Activated CD4-positive, alpha-beta memory T cell treated with anti-CD3 and anti-CD28 coated beads, Interleukin-2, amount 10 ng/mL, durations not matched to agents 7 days and 5 days (primary cell): ENCODE measurements around the gene ACOXL. TPM values are rescaled to one million over a fixed set of nuclear protein-coding genes. Genes with fewer than 3 reads are reported as not detected.

ENCODE experiments used
- CTCF ChIA-PET: fragments of 350-600 bp; sonication (Branson Sonifier 250); formaldehyde crosslinking; loops from one replicate; lab custom pipeline; 2021; ENCODE audit warnings: antibody characterized with exemption, inconsistent platforms; lab: Charles Lee
- POLR2A ChIA-PET: fragments of 350-600 bp; sonication (Branson Sonifier 250); formaldehyde crosslinking; loops from one replicate; lab custom pipeline; 2021; ENCODE audit warnings: antibody characterized with exemption; lab: Charles Lee
- DNase-seq: peaks from one replicate; pipeline ENCODE4 v3.0.0-alpha.2; 2020
- H3K27ac Mint-ChIP-seq: one replicate; pipeline ENCODE4 v1.8.0; 2021; ENCODE audit warnings: mild to moderate bottlenecking, mixed read lengths
- H3K27me3 Mint-ChIP-seq: one replicate; pipeline ENCODE4 v1.8.0; 2021; ENCODE audit warnings: mixed read lengths
- H3K36me3 Mint-ChIP-seq: one replicate; pipeline ENCODE4 v1.8.0; 2021; ENCODE audit warnings: low read depth, mixed read lengths
- H3K4me1 Mint-ChIP-seq: one replicate; pipeline ENCODE4 v1.8.0; 2021; ENCODE audit warnings: mixed read lengths
- H3K4me3 Mint-ChIP-seq: one replicate; pipeline ENCODE4 v1.8.0; 2021; ENCODE audit warnings: mild to moderate bottlenecking, mixed read lengths
- H3K9me3 Mint-ChIP-seq: one replicate; pipeline ENCODE4 v1.8.0; 2021; ENCODE audit warnings: mixed read lengths
- total RNA-seq, 2 experiments: library from RNA; stranded (reverse); gene quantifications; one replicate each; pipeline ENCODE4 v1.2.3, GENCODE V29; 2021

ACOXL gene
- total RNA-seq, 2 experiments from 2014 or later = 0.18 to 0.30 TPM

DNA sequence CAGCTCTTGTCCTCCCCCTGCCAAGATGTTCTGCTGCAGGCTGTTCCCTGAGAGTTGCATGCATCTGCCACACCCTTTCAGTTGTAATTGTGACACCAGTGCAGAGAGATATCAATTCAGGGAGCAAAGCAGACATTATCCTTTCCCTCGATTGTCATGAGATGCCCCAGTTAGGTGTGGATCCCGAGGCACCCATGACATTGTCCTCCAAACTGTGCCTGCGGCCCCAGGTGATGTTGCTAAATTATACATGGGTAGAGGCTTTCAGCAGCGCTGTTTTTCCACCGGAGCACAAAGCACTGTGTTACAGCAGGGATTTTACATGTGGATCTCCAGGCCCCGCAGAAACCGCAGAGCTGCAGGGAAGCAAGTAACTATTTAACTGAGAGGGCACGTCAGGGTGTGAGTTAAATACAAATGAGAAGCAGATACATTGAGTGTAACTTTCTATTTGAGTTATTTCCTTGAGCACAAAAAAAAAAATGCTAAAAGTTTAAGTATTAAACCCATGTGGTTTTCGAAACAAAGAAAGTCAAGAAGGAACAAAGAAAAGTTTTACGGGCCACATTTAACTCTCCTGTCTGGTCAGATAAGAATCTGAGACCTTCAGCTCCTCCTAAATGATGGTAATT is 298.0 kb downstream of the ACOXL start:
- peaks cover 14% of the 10 kb centered on the region for H3K4me1 Mint-ChIP-seq
- no peaks in the 10 kb centered on the region for H3K36me3 Mint-ChIP-seq
- no peak for DNase-seq
- H3K9me3 Mint-ChIP-seq = no peaks in the 10 kb centered on the region
- H3K27ac Mint-ChIP-seq = no peak overlapping the region
- H3K4me3 Mint-ChIP-seq = no peak overlapping the region
- POLR2A ChIA-PET = no interaction called here
- H3K27me3 Mint-ChIP-seq = peaks cover 58% of the 10 kb centered on the region
- CTCF ChIA-PET = no interaction called here

DNA sequence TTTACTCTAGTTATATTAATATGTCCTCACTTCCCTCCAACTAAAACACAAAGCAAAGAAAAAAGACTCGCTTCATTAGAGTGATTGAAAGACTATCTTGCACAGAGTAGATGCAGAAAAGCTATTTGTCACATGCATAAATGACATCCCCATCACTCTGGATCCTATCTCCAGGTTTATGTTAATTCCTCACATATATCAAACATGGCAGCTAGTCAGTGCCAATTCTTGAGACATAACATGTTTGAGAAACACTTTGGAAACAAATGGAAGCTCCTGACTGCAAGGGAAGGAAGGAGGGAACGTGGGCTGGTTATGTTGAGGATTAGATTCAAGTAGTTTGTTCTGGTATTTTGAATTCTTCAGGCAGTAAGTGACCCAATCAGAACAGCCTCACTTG is 298.6 kb downstream of the ACOXL start:
- no peak overlapping the region for H3K27ac Mint-ChIP-seq
- DNase-seq = no peak
- H3K4me1 Mint-ChIP-seq = peaks cover 11% of the 10 kb centered on the region
- no peaks in the 10 kb centered on the region for H3K9me3 Mint-ChIP-seq
- H3K36me3 Mint-ChIP-seq = no peaks in the 10 kb centered on the region
- peaks cover 57% of the 10 kb centered on the region for H3K27me3 Mint-ChIP-seq
- ChIA-PET POLR2A (no interaction called here), CTCF (no interaction called here)
- H3K4me3 Mint-ChIP-seq = no peak overlapping the region

DNA sequence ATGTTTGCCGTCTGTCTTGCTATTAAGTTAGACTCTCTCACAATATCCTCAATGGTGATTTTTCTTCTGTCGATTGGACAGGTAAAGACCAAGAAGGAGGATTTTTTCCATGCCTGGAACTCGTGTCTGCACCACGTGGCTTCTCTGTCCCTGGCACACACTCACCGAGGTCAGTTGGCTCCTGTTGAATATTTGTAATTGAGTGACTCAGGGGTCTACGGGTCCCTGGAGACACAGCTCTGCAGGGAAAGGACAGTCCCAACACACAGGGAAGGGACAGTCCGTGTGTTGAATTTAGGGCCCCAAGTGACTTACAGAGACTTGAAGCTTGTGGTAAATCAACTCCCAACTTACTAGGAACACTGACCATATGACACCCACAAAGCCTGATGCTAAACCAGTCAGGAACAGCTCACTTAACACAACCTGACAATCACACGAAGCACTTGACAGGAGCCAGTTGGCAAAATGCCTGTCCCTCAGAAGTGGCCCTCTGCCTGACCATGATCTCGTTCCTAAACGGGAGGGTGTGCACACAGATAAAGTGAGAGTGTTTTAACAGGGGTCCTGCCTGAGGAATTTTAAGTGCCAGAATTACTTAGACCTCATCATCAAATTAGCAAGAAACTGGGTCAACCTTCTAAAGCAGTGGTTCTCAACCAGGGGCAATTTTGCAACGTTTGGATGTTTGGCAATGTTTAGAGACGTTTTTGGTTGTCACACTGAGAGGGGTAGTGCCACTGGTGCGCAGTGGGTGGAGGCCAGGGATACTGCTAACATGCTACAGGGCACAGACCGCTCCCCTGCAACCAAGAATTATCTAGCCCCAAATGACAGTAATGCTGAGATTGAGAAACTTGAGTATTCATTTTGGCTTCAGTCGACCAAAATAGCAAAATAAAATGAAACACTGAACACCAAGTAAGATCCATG is 299.4 kb downstream of the ACOXL start:
- DNase-seq = no peak
- no peaks in the 10 kb centered on the region for H3K9me3 Mint-ChIP-seq
- H3K36me3 Mint-ChIP-seq = no peaks in the 10 kb centered on the region
- CTCF ChIA-PET = no interaction called here
- POLR2A ChIA-PET = no interaction called here
- H3K27me3 Mint-ChIP-seq = peaks cover 61% of the 10 kb centered on the region
- H3K27ac Mint-ChIP-seq = no peak overlapping the region
- H3K4me1 Mint-ChIP-seq = peaks cover 11% of the 10 kb centered on the region
- no peak overlapping the region for H3K4me3 Mint-ChIP-seq

DNA sequence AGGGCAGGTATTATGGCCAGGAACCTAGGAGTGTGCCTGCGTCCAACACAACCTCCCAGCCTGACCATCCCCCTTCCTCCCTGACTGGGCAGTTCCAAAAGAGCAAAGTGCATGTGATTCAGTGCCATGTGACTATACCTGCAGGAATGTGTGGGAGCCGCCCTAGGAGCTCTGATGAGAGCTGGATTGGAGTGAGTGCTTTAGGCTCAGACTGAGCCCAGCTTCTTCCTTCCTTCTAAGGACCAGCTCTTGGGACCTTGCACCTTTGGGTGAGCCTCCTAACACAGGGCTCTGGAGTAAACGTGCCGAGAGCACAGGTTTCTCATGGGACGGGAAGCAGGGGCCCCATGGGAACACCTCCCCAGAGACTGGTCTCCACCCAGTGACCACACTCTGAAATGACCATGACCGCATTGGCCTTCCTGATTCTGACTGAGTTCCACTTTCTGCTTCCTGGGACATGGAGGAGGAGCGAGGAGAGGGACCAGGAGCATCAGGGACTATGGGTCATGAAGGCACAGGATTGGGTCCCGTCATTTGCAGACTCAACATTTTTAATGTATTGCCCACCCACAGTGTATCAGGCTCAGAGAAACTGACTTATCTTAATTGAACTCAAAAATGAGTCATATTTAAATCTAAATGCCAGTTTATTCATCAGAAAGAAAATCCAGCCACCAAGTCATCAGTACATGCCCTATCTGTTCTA is 300.5 kb downstream of the ACOXL start:
- H3K27ac Mint-ChIP-seq = no peak overlapping the region
- peaks cover 11% of the 10 kb centered on the region for H3K4me1 Mint-ChIP-seq
- H3K4me3 Mint-ChIP-seq = no peak overlapping the region
- peaks cover 69% of the 10 kb centered on the region for H3K27me3 Mint-ChIP-seq
- H3K9me3 Mint-ChIP-seq = no peaks in the 10 kb centered on the region
- no peaks in the 10 kb centered on the region for H3K36me3 Mint-ChIP-seq
- DNase-seq = no peak
- POLR2A ChIA-PET = no interaction called here
- CTCF ChIA-PET = no interaction called here

DNA sequence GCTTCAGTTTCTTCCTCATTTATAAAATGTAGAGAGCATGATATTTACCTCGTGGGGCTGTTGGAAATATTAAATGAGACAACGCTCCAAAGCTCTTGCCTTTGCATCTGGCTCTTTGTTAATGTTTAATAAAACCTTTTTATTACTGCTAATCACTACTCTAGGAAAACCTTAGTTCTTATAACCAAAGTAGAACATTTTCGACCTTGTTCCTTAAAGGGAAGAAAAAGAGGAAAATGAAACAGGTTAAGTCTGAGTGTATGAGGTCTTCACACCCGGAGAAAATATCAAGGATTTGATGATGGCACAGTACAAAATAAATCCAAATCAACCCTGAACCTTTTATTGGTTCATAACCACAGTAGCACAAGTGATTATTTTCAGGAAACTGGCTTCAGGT is 301.8 kb downstream of the ACOXL start:
- peaks cover 11% of the 10 kb centered on the region for H3K4me1 Mint-ChIP-seq
- H3K36me3 Mint-ChIP-seq = no peaks in the 10 kb centered on the region
- ChIA-PET POLR2A (no interaction called here), CTCF (no interaction called here)
- no peaks in the 10 kb centered on the region for H3K9me3 Mint-ChIP-seq
- no peak overlapping the region for H3K4me3 Mint-ChIP-seq
- DNase-seq = no peak
- H3K27me3 Mint-ChIP-seq = peaks cover 72% of the 10 kb centered on the region
- H3K27ac Mint-ChIP-seq = no peak overlapping the region

DNA sequence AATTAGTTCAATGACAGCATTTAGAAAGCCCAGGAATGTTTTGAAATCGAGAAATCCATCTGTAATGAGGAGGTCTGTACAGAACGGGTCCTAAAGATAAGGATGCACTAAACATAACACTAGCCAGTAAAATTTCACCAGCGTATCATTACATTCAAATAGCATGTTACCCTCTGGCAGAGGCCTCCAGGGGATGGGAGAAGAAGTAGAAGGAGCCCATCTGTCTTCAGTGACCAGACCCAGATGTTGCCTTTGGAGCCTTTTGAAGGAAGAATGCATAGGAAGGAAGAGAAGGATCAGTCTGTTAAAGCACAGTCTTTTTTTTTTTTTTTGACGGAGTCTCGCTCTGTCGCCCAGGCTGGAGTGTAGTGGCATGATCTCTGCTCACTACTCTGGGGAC is 302.2 kb downstream of the ACOXL start:
- Mint-ChIP-seq H3K27ac (no peak overlapping the region), H3K9me3 (no peaks in the 10 kb centered on the region), H3K4me3 (no peak overlapping the region), H3K27me3 (peaks cover 74% of the 10 kb centered on the region), H3K36me3 (no peaks in the 10 kb centered on the region), H3K4me1 (peaks cover 11% of the 10 kb centered on the region)
- ChIA-PET POLR2A (no interaction called here), CTCF (no interaction called here)
- DNase-seq = no peak

DNA sequence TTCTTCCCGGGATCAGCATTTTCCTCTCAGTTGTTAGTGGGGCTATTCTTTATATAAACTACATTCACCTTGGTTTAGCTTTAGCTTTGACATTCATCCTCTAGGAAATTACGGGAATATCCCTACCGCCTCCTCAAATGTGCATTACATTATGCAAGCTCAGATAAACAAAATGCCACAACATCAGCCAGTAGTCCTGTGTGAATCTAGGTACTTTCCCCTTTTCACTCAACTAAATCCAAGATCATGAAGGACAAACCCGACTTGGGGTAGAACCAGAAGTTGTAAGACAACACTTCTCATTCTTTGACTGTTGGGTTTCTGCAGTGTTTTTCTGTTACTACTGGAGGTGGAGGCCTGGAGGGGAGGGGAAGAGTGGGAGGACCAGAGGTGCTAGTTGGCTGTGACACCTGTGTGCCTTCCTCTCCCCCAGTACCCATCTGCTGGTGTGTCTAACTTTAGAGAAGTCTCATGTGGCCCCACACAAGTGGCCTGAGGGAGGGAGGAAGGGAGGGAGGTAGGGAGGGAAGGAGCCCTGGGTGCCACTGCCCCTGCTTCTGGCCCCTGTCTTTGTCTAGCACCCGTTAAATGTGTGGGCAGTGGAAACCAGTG is 303.6 kb downstream of the ACOXL start:
- DNase-seq = no peak
- Mint-ChIP-seq H3K9me3 (no peaks in the 10 kb centered on the region), H3K4me1 (peaks cover 2% of the 10 kb centered on the region), H3K4me3 (no peak overlapping the region), H3K27me3 (peaks cover 71% of the 10 kb centered on the region), H3K27ac (no peak overlapping the region), H3K36me3 (no peaks in the 10 kb centered on the region)
- ChIA-PET POLR2A (no interaction called here), CTCF (no interaction called here)

DNA sequence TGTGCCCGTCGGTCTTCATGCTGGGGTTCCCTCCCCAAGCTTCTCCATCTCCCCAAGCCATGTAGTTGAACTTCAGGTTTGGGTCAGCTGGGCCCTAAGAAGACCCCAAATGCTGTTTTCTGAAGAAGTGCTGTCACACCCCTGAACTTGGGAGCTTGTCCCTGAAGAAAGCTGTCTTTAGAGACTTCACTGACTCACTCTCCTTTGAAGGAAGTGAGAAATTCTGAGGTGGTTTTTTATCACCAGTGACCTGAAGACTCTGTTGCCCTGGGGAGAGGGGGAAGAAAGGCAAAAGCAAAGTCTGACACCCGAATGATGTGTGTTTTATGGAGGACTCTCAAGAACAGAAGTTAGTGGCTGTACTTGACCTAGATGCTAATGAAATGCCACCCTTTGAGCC is 304.8 kb downstream of the ACOXL start:
- no peak overlapping the region for H3K27ac Mint-ChIP-seq
- ChIA-PET CTCF (no interaction called here), POLR2A (no interaction called here)
- no peaks in the 10 kb centered on the region for H3K4me1 Mint-ChIP-seq
- H3K4me3 Mint-ChIP-seq = no peak overlapping the region
- no peak for DNase-seq
- no peaks in the 10 kb centered on the region for H3K36me3 Mint-ChIP-seq
- peaks cover 60% of the 10 kb centered on the region for H3K27me3 Mint-ChIP-seq
- H3K9me3 Mint-ChIP-seq = no peaks in the 10 kb centered on the region

DNA sequence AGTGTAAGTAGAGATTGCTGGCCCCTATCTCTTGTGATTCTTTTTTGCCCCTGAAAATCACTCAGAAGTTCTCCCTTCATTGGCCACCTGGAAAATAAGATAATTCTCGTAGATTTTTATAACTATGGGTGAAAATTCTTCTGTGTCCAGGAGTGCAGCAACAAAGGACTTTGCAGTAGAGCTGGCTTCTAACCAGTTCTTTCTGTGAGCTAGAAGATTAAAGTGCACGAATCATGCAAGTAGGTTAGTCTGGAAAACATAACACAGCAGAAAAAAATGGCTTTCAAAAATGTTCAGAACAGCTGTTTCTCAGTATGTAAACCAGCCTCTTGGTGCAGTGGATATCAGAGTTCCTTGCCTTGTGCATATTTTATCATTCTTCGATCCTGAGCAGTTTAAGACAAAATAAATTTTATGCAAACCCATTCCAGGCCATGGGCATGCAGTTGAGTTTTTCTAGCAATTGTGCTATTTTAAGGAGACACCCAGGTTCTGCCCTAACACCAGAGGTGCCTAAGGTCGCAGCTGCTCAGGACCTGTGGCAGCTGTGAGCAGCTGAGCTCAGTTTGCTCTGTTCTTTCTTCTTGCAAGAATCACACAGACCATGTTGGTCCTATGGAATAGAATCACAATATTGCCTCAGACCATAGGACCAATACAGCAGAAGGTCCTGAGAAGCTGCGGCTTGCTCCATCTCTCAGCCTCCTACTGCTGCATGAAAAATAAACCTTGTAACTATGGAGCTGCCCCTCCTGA is 307.4 kb downstream of the ACOXL start:
- no peak overlapping the region for H3K27ac Mint-ChIP-seq
- ChIA-PET POLR2A (no interaction called here), CTCF (no interaction called here)
- peaks cover 54% of the 10 kb centered on the region for H3K27me3 Mint-ChIP-seq
- H3K4me1 Mint-ChIP-seq = no peaks in the 10 kb centered on the region
- H3K36me3 Mint-ChIP-seq = no peaks in the 10 kb centered on the region
- no peak overlapping the region for H3K4me3 Mint-ChIP-seq
- DNase-seq = no peak
- no peaks in the 10 kb centered on the region for H3K9me3 Mint-ChIP-seq

DNA sequence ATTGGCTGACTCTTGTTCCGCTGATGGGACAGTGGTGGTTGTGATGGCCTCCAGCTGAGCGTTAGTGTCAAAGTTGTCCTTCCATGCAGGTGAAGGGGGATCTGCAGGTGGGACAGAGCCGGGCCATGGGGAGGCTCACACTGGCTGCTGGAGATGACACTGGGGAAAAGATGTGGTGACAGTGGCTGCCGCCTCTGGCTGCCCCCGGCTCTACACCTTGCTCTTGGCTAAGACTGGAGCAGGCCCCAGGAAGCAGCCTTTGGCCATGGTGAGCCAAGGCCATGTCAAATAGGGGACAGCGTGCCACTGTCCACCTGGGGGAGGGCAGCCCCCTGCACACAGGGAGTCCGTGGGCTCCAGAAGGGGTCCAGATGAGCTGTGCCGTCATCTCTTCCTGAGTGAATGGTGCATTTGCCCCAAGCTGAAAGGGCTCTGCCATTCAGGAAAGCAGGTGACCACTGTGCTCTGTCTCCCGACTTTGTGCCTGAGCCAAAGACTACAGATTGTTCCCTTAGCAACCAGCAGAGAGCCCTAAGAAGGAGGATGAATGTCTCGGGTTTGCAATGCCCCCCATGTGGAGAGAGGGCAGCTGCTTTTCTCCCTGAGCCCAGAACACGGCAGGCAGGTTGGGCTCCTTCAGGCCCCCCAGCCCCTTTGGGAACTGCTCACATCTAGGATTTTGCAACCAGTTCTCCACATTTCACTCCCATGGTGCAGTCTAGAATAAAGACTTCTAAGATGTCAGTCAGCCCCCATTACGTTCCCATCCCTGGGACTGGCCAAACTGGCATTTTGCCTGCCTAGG is 309.2 kb downstream of the ACOXL start:
- Mint-ChIP-seq H3K27me3 (peaks cover 56% of the 10 kb centered on the region), H3K9me3 (peaks cover 5% of the 10 kb centered on the region), H3K4me1 (no peaks in the 10 kb centered on the region), H3K4me3 (no peak overlapping the region), H3K27ac (no peak overlapping the region), H3K36me3 (no peaks in the 10 kb centered on the region)
- no peak for DNase-seq
- ChIA-PET CTCF (no interaction called here), POLR2A (no interaction called here)

DNA sequence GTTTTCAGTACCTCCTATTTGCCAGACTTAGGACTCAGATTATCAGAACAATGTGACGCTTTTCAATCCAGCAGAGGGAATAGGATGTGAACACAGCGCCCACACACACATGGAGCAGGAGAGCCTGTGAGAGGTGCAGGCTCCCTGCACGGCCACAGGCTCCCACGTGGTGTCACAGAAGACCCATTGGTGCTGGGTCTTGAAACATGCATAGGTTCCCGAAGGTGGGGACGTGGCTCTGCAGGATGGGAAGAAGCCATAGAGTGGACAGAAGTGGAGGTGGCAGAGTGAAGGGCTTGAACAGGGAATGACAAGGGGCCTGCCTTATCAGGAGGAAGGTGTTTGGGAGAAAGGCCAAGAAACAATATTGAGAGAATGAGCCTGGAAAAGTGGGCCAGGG is 309.9 kb downstream of the ACOXL start:
- Mint-ChIP-seq H3K27ac (no peak overlapping the region), H3K9me3 (peaks cover 5% of the 10 kb centered on the region), H3K27me3 (peaks cover 55% of the 10 kb centered on the region), H3K4me1 (no peaks in the 10 kb centered on the region), H3K4me3 (no peak overlapping the region), H3K36me3 (no peaks in the 10 kb centered on the region)
- DNase-seq = no peak
- ChIA-PET CTCF (no interaction called here), POLR2A (no interaction called here)
